Measurements from ENCODE around the gene RPS18.
"Not testable (repeated sequence)": the region's sequence is repeated elsewhere in the genome, so short reads cannot be mapped to it uniquely, and the experiment has no call there.

The RPS18 gene

GRCh38 chr6:33271468-33272274 lies at the start of gene RPS18, which contains the start of gene VPS52:
Gene RPS18 (plus strand): TSS chr6:33272075. CDS start chr6:33272120, 45 bp downstream.
Gene VPS52 (minus strand): TSS chr6:33271876. CDS start chr6:33271675, 201 bp downstream.
- DNase-seq (ENCODE audit: low spot score), result peak; percentile 93

GRCh38 chr6:33226503-33227120 lies 45.3 kb upstream of the RPS18 start:
- not testable (repeated sequence) for DNase-seq (ENCODE audit: low spot score)

- no peak for DNase-seq (ENCODE audit: low spot score)
Observed at GRCh38 chr6:33235221-33235634, 36.6 kb upstream of the RPS18 start.

GRCh38 chr6:33236328-33236727 lies 35.5 kb upstream of the RPS18 start:
- DNase-seq (ENCODE audit: low spot score), result no peak

- DNase-seq (ENCODE audit: low spot score), result no peak
Observed at GRCh38 chr6:33236852-33237251, 35.0 kb upstream of the RPS18 start.

GRCh38 chr6:33237741-33238140 lies 34.1 kb upstream of the RPS18 start:
- DNase-seq (ENCODE audit: low spot score), result no peak

GRCh38 chr6:33241968-33242367 lies 29.9 kb upstream of the RPS18 start:
- DNase-seq (ENCODE audit: low spot score), result no peak

GRCh38 chr6:33243476-33243875 lies 28.4 kb upstream of the RPS18 start:
- DNase-seq (ENCODE audit: low spot score), result no peak

- peak; percentile 75 for DNase-seq (ENCODE audit: low spot score)
Observed at GRCh38 chr6:33247977-33248642, 23.8 kb upstream of the RPS18 start.

GRCh38 chr6:33248643-33248931 lies 23.3 kb upstream of the RPS18 start:
- DNase-seq (ENCODE audit: low spot score), result no peak

GRCh38 chr6:33248932-33249731 lies 22.7 kb upstream of the RPS18 start:
- DNase-seq (ENCODE audit: low spot score), result peak; percentile 91

GRCh38 chr6:33249732-33250630 lies 21.9 kb upstream of the RPS18 start:
- DNase-seq (ENCODE audit: low spot score), result peak; percentile 45

- no peak for DNase-seq (ENCODE audit: low spot score)
Observed at GRCh38 chr6:33250731-33251130, 21.1 kb upstream of the RPS18 start.

GRCh38 chr6:33251395-33252012 lies 20.4 kb upstream of the RPS18 start:
- DNase-seq (ENCODE audit: low spot score), result no peak

- DNase-seq (ENCODE audit: low spot score), result no peak
Observed at GRCh38 chr6:33252759-33253158, 19.1 kb upstream of the RPS18 start.

- DNase-seq (ENCODE audit: low spot score), result no peak
Observed at GRCh38 chr6:33254591-33254990, 17.3 kb upstream of the RPS18 start.

- no peak for DNase-seq (ENCODE audit: low spot score)
Observed at GRCh38 chr6:33259032-33259431, 12.8 kb upstream of the RPS18 start.

- DNase-seq (ENCODE audit: low spot score), result not testable (repeated sequence)
Observed at GRCh38 chr6:33262490-33262889, 9.4 kb upstream of the RPS18 start.

- DNase-seq (ENCODE audit: low spot score), result no peak
Observed at GRCh38 chr6:33264015-33264414, 7.9 kb upstream of the RPS18 start.

- no peak for DNase-seq (ENCODE audit: low spot score)
Observed at GRCh38 chr6:33271117-33271467, 783 bp upstream of the RPS18 start.

Data from AG08396 (cell line).